LoVo (cell line): ENCODE data around the gene PALD1.

ENCODE experiments used
- DNase-seq: peaks from one replicate; pipeline ENCODE4 v3.0.0-alpha.2; 2016; ENCODE audit warnings: low spot score

Gene PALD1

DNA sequence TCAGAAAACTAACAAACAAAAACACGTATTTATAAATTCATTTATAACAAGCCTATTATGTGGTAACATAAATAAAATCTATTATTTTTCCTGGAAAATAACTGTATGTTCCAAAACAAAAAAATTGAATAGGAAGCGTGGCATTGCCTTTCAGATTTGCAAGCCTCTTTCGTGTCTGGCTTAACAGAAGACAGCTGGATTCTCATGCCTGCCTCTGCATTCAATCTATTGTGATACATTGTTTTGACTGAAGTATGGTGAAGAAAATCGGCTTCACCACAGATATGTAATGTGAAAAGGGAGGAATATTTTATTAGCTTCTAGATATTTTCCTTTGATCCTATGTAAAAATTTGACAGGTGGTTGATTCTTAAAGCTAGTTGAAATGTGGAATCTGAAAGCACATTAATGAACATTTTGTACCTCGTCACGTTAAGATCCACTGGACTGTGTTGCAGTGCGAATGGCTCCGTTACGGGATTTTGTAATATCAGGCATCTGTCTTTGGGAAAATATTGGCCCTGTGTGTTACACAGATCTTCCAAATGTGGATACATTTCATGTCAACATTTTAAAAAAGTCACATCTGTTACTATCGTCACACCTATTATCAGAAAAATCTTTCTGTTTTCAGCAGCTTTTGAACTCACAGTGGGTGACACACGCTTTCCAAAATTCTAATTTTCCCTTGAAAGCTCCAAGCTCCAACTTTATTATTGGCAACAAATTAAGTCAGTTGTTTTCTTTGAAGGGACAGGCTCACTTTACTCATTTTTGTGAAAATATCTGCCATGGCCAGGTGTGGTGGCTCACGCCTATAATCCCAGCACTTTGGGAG is 26.2 kb downstream of the PALD1 start:
- DNase-seq: no peak

DNA sequence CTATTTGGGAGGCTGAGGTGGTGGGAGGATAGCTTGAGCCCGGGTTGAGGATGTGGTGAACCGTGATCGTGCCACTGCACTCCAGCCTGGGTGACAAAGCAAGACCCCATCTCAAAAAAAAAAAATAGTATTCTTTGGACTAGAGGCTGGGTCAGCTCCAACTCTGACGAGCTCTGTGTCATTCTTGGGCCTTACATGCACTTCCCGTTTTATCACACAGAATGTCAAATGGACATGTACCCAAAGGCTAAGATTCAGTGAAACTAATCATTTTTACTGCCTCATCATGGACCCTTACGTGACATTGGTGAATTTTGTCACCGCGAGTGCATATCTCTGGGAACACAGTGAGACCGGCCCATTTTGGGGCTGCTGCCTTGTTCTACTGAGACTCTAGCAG is 27.3 kb downstream of the PALD1 start:
- DNase-seq: no peak

DNA sequence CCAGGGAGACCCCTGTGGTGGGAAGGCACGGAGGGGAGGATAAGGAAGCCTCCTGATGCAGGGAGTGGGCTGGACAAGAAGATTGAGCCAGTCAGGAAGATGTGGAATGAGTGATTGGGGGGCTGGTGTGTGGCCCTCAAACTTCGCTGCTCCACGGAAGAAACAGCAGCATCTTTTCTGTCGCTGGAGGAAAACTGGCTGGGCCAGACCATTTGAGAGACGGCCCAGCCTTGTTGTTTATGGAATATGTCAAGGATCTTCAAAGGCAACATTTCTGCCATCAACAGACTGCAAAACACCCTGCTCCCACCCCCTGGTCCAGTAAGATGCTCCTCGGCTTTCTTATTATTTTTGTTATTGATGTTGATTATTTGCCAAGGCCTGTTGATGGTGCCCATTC is 29.4 kb downstream of the PALD1 start:
- DNase-seq: no peak

DNA sequence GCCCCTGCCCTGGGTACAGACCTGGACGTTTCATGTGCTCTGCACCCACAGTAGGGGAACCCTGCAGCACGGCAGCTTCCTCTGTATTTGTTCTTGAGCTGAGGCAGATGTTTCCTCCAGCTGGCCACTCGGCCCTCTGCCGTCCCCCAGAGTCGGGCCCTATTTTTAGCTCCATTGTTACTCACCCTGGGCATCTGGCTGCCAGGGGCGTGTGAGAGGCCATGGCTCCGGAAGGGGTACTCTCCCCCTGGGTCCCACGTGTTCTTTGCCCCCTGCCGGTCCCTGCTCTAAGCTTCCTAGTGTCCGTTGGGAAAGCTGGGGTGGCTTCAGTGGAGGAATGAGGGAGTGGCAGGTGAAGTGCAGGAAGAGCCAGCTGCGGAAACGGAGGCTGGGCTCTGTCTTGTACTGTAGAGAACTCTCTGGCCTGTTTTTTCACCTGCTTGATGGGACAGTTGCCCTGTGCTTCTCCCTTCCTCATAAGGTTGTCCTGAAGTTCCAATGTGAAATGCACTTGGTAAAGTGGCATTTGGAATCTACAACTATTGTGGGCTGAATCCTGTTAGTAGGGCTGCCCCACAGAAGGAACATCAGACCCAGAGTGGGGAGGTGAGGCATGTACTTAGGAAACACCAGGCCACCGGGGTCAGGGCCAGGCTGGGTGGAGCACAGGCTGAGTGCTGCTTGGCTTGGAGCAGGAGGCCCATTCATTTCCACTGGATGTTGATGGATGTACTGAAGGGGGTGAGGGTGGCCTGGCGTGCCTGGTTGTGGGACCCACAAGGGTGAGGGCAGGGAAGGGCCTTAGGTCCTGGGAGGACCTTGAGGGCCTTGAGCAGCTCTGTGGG is 30.6 kb downstream of the PALD1 start:
- no peak for DNase-seq

DNA sequence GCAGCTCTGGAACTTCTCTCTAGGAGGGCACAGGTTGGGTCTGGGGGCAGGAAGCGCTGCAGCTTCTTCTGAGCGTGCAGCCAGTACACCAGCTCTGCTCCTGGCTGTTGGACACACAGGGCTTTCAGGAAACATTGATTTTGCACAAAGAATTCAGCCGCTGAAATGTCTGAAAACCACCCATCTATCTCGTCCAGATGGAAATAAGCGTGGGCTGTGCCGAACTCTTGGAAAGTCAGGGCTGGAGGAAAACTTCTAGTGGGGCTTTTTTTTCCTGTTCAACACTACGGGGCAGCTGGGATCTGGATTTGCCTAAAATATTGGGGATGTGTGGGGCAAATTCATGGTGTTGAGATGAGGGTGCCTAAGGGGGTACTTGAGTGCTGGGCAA is 31.2 kb downstream of the PALD1 start:
- DNase-seq: no peak

DNA sequence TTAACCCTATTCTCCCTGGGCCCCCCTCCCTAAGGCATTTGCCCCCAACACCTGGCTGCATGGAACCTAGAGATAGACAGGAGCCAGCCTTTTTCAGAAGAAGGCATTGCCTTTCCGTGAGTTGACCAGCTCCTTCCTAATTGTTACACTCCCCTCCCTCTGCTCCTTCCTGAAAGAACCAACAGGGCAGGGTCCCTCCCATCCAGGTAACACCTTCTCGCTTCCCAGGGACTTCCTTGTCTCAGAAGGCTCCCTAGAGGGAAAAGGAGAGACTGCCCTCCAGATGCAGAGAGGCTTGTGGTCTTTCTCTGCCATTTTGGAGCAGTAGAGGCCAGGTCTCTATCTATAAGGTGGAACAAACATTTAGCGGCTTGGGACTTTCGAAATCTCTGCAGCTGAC is 31.9 kb downstream of the PALD1 start:
- no peak for DNase-seq

DNA sequence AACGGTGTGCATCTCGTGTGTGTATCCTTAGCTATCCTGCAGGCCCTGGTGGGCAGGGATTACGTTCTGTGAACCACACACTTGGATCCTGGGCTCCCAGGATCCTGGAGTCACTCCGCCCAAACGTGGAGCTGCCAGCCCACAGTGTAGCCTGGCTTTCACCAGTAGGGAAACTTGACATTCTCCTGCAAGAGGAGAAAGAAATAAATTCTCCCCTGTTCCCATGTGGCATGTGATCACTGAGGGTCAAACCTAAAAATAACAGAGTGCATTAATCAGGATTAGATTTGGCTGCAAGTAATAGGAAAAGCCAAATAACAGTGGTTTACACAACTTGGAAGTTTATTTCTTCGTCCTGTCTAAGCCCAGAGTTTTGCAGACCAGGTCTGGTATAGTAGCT is 32.3 kb downstream of the PALD1 start:
- no peak for DNase-seq

DNA sequence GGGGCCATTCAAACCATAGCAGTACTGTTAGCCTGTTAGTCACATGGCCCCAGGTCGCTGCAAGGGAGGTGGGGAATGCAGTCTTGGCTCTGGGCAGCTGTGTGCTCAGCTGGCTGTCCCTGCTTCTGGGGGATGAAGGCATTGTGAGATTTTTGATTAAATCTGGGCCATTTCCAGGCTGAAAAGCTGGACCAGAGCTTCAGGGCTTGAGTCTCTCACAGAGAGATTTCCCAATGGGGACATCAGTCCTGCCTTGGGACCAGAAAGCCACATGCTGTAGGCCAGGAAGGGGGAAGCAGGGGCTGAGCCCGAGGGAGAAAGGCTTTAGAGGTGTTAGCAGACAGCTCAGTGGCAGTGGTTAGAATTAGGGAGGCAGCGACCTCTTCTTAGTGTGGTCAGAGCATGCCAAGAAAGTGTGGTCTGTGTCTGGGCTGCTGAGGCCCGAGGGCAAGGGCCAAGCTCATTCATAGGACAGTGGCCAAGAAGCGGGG is 33.6 kb downstream of the PALD1 start:
- DNase-seq: no peak

DNA sequence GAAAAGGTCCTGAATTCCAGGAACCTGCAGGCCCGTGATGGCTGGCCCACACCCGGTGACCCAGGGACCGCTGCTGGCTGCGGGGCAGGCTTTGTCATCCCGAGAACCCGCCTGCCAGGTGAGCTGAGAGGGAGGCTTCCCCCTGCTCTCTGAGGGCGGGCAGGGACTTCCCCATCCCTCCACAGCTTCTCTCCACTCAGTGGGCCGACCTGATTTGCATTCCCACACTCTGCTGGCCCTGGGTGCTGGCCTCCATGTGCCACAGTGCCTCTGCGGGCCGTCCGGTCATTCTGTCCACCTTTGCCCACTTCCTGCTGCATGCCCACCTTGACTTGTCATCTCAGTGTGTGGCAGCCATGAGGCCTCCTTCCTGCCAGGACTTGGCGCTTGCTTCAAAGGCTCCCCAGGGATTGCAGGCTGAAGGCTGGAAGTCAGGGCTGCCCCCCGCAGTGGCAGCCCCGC is 35.3 kb downstream of the PALD1 start:
- DNase-seq: no peak

DNA sequence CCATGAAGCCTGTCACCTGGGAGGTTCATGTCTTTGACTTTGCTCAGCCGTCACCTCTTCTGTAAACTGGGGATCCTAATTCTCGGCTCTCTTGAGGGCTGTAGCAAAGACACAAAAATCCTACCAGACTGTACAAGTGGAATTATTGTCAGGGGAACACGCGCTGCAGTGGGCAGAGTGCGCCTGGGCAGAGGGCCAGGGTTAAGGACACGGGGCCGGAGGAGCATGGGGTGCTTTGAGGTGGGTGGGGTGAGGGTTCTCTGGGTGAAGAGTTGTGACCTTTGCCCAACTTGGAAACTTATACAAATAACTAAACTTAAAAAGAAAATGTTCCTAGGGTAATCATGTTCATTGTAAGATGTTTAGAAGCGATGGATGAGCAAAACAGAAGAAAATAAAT is 36.0 kb downstream of the PALD1 start:
- DNase-seq: no peak

DNA sequence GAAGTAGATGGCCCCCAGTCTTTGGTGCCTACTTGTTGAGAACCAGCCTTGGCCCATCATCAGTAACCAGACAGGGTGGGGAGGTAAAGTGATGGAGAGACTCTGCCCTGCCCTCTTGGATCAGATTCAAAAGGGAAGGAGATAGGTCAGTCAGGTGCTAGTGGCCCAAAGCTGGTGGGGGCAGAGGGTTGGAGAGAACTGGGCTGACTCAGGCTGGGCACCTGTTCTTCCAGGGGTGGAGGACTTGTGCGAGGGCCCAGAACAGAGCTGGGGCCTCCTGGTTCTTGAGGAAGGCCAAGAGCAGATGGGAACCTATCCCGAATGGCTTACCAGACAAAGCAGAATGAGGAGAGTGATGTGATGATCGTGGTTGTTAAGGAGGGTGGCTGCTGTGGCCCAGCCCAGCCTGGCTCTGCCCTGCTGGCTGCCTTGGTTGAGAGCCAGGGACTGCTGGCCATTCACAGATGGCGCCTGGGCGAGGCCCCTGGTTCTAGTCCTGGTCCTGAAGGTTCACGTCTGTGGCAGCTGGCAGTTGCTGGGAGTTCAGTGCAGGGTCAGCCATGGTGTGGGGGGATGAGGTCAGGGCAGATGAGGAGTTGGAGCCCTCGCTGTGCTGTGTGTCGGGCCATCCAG is 36.6 kb downstream of the PALD1 start:
- DNase-seq: no peak

DNA sequence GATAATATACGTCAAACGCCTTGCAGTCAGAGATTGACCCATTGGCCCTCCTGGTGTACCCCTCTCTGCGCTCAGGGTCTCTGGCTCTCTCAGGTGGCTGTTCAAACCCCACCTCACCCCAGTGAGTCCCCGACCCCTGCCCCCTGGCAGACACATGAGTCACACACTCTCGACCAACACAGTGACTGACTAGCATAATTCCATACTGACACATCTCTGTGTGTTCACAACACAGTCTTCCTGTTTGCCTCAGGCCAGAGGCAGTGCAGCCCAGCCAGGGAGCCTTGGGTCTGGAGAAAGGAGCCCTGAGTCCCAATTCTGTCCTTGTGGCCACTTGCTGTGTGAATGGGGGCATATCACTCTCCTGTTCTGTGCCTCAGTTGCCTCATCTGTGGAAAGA is 40.1 kb downstream of the PALD1 start:
- DNase-seq: no peak

DNA sequence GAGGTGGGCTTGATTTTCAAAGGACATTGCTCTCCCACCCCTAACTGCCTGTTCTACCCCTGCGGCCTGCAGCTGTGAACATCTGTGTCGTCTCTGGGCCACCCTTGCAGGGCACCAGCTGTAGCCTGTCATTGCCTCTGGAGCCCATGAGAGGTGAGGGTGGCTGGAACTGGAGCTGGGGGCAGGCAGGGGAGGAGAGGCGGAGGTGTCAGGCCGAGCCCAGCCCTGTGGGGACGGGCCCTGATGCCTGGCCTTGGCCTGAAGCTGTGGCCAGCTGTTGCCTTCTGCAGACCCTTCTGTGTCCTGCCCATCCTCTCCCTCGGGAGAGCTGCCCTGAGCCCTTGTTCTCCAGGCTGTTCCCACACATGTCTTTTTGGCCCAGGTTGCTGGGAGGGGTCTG is 44.5 kb downstream of the PALD1 start:
- DNase-seq: no peak

DNA sequence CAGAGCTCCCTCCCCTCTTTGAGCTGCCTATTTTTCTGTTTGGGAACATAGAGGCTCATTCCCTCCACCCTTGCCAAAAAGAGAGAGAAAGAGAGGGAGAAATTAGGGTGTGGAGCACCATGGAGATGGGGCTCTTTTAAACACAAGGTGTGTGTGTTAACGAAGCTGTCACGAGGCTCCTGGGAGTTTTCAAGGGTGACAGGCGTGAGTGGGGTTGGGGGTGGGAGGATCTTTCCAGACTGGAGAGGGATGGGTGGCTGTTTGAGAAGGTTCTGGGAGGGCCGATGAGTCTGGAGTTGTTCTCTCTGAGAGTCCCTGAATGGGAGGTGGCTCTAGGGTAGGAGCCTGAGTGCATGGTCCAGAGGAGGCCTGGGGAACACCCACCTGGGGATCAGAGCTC is 45.0 kb downstream of the PALD1 start:
- no peak for DNase-seq

DNA sequence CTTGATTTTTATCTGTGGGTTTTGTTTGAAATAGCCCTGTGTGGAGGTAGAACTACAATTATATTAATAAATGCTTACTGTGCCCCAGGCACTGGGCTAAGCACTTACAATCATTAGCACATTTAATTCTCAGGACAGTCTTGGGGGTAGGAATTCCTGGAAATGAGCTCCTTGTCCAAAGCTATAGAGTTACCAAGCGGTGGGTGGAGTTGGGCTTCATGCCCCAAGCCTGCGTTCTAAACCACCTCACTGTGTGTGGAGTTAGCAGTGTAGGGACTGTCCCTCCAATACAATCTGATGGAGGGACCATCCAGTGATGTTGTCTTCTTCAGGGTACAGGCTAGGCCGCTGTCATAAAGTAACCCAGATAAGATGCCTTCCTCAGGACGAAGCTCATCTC is 49.7 kb downstream of the PALD1 start:
- no peak for DNase-seq

DNA sequence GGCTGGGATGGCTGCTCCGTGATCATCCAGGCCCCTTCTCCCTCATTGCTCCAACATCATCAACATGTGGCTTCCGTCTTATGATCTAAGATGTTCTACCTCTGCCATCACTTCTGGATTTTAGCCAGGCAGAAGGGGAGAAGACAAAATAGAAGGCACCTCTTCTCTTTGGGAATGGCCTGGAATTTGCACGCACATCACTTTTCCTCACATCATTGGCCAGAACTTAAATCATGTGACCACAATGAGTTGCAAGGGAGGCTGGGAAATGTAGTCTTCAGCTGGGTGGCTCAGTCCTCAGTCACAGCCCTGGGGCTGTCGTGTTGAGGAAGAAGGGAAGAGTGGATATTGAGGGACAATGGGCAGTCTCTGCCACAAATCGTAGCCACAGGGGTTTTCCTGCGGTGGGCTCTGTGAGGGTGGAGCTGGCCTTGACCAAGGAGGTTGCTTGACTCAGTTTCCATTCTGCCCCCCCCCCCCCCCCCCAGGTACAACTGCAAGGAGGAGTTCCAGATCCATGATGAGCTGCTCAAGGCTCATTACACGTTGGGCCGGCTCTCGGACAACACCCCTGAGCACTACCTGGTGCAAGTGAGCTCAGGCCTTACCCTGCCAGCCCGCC is 50.3 kb downstream of the PALD1 start:
- DNase-seq: no peak

DNA sequence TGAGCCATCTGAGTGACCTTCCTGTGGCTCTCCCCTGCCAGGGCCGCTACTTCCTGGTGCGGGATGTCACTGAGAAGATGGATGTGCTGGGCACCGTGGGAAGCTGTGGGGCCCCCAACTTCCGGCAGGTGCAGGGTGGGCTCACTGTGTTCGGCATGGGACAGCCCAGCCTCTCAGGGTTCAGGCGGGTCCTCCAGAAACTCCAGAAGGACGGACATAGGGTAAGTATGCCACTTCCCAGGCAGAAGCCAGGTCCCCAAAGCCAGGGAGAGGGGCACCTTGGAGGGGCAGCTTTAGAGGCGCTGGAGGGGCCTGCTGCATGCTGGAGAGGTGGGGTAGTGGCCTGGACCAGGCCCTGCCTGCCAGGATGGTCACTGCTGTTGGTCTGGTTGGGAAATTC is 51.3 kb downstream of the PALD1 start:
- no peak for DNase-seq

DNA sequence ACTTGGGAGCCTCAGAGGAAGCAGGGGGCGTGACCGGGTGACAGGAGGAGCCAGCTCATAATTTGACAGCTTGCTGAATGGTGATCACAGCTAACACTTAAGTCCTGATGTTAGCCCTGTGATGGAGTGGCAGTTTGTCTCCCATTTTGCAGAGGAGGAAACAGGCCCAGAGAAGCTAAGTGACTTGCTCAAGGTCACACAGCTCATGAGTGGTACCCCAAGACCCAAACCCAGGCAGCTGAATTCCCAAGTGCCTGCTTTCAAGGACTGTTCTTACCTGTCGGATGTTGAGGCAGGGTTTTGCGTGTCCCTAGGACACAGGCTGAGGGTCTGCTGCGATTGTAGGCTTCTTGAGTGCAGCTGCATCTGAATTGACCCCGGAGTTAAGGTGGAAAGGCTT is 51.7 kb downstream of the PALD1 start:
- no peak for DNase-seq

DNA sequence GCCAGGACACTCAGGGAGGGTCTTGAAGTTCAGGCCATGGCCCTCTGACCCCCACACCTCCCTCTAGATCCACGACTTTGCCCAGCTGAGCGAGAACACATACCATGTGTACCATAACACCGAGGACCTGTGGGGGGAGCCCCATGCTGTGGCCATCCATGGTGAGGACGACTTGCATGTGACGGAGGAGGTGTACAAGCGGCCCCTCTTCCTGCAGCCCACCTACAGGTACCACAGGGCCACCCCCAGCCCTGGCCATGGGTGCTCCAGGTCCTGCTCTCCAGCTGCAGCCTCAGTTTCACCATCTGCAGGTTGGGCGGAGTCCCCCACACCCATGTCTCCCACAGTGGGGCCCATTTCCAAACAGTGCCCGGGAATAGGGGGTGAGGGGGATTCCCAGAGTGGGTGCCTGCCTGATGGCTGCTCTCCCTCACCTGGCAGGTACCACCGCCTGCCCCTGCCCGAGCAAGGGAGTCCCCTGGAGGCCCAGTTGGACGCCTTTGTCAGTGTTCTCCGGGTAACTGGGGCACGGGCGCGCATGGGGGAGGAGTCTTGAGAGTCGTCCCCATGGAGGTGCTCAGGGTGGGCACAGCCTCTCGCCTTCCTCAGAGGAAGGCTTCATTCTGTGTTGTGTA is 54.1 kb downstream of the PALD1 start:
- no peak for DNase-seq

DNA sequence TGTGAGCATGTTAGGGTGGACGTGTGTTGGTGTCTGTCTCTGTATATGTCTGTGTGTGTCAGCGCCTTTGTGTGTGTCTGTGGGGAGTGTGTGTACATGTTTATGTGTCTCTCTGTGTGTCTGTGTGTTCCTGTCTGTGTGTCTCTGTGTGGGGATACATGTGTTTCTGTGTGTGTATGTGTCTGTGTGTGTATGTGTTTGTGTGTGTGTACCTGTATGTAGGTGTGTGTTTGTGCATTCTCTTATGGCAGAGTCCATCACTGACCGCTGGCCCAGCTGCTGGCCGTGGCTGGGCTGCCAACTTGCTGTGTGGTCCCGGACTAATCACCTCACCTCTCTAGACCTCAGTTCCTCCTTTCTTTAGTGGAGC is 54.6 kb downstream of the PALD1 start:
- no peak for DNase-seq

DNA sequence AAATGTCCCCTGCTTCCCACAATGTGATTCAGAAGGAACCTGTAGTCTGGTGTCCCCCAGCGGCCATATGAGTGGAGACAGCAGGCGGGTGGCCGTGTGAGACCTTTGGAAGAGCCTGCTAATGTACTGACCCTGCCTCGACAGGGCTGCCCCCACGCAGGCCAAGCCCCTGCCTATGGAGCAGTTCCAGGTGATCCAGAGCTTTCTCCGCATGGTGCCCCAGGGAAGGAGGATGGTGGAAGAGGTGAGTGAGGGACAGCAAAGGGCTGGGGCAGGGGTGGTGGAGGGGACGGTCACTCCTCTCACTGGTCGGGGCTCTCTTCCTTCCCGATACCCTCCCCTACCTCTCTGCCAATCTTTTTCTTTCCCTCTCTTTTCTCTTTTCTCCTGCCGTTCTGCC is 55.7 kb downstream of the PALD1 start:
- DNase-seq: no peak

DNA sequence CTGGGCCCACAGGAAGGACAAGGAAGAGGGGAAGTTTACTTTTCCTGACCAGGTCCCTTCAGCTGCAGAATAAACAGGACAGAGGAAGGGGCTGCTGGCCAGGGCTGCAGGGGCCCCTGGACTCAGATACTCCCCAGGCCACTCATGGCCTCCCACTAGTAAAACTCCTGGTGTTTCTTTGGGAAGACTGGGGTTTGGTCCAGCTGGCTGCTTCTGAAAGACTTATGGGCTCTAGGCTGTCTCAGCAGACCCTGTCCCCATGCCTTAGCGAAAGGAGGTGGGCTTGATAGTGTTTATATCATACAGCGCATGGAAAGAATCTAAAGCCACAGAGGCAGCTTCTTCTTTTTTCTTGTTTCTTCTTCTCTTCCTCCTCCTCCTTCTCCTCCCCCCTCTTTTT is 56.4 kb downstream of the PALD1 start:
- DNase-seq: no peak
